WTC11 (cell line): ENCODE data around the gene PI4KA. TPM values are rescaled to one million over a fixed set of nuclear protein-coding genes. Genes with fewer than 3 reads are reported as not detected.

Experiments
- ATAC-seq: fragments of 200-7000 bp; cut with Tn5 transposase; 2 replicates; pipeline ENCODE4 v1.10.0; 2021; ENCODE audit warnings: mild to moderate bottlenecking, moderate library complexity
- CTCF ChIA-PET: fragments of 300-600 bp; sonication (Branson Sonifier 250); formaldehyde crosslinking; loops from one replicate; lab custom pipeline; 2021; ENCODE audit warnings: antibody characterized with exemption; lab: Charles Lee
- POLR2A ChIA-PET: fragments of 350-600 bp; sonication (Branson Sonifier 250); formaldehyde crosslinking; loops from one replicate; lab custom pipeline; 2021; ENCODE audit warnings: antibody characterized with exemption; lab: Charles Lee
- DNase-seq: peaks from one replicate; pipeline ENCODE4 v3.0.0; 2021; ENCODE audit warnings: low spot score
- H3K27ac Mint-ChIP-seq: 2 replicates; pipeline ENCODE4 v1.8.0; 2021; ENCODE audit warnings: mixed read lengths
- H3K27me3 Mint-ChIP-seq: 2 replicates; pipeline ENCODE4 v1.8.0; 2021; ENCODE audit warnings: low read depth, mild to moderate bottlenecking, moderate library complexity, mixed read lengths
- H3K36me3 Mint-ChIP-seq: 2 replicates; pipeline ENCODE4 v1.8.0; 2021; ENCODE audit warnings: mixed read lengths
- H3K4me1 Mint-ChIP-seq: 2 replicates; pipeline ENCODE4 v1.8.0; 2022; ENCODE audit warnings: mixed read lengths
- H3K4me3 Mint-ChIP-seq: 2 replicates; pipeline ENCODE4 v1.8.0; 2021; ENCODE audit warnings: mild to moderate bottlenecking, moderate library complexity, mixed read lengths
- H3K9me3 Mint-ChIP-seq: 2 replicates; pipeline ENCODE4 v1.8.0; 2021; ENCODE audit warnings: mixed read lengths
- CREM ChIP-seq: sonication (generic); formaldehyde crosslinking; IDR thresholded peaks from 2 replicates; pipeline ENCODE4 v1.8.1; 2022; ENCODE audit warnings: mild to moderate bottlenecking, missing genetic modification reagents, moderate library complexity
- ESRRA ChIP-seq: sonication (generic); formaldehyde crosslinking; IDR thresholded peaks from 2 replicates; pipeline ENCODE4 v1.8.1; 2022; ENCODE audit warnings: mild to moderate bottlenecking, missing genetic modification reagents, borderline replicate concordance
- GRHL2 ChIP-seq: fragments of 250-450 bp; sonication (Bioruptor Pico); IDR thresholded peaks from 2 replicates; pipeline ENCODE4 v1.8.0; 2022; ENCODE audit warnings: mild to moderate bottlenecking, moderate library complexity; ENCODE audit not compliant: insufficient replicate concordance, severe bottlenecking
- GTF2I ChIP-seq: fragments of 250-450 bp; sonication (Bioruptor Pico); conservative IDR thresholded peaks from 2 replicates; pipeline ENCODE4 v1.4.0; 2021; ENCODE audit warnings: mild to moderate bottlenecking
- MXD4 ChIP-seq: fragments of 250-450 bp; sonication (Bioruptor Pico); IDR thresholded peaks from 2 replicates; pipeline ENCODE4 v1.8.0; 2021; ENCODE audit warnings: mild to moderate bottlenecking, moderate library complexity, borderline replicate concordance
- NR1H2 ChIP-seq: sonication (generic); formaldehyde crosslinking; IDR thresholded peaks from 2 replicates; pipeline ENCODE4 v1.9.0; 2021; ENCODE audit warnings: mild to moderate bottlenecking, moderate library complexity, missing genetic modification reagents
- SP1 ChIP-seq: sonication (generic); formaldehyde crosslinking; conservative IDR thresholded peaks from 2 replicates; pipeline ENCODE4 v1.8.1; 2022; ENCODE audit warnings: missing genetic modification reagents
- TCF7 ChIP-seq: sonication (generic); formaldehyde crosslinking; IDR thresholded peaks from 2 replicates; pipeline ENCODE4 v1.8.0; 2022; ENCODE audit warnings: mild to moderate bottlenecking, low read depth, missing genetic modification reagents, moderate library complexity
- ZNF121 ChIP-seq: sonication (generic); formaldehyde crosslinking; IDR thresholded peaks from 2 replicates; pipeline ENCODE4 v1.8.0; 2023; ENCODE audit warnings: missing genetic modification reagents
- ZNF317 ChIP-seq: sonication (generic); formaldehyde crosslinking; IDR thresholded peaks from 2 replicates; pipeline ENCODE4 v1.8.1; 2023; ENCODE audit warnings: low read depth, mild to moderate bottlenecking, moderate library complexity, missing genetic modification reagents, borderline replicate concordance
- ZNF416 ChIP-seq: fragments of 250-450 bp; sonication (Bioruptor Pico); IDR thresholded peaks from 2 replicates; pipeline ENCODE4 v1.9.0; 2021; ENCODE audit warnings: mild to moderate bottlenecking, inconsistent platforms
- total RNA-seq: library from RNA; stranded (reverse); gene quantifications from 3 replicates; pipeline ENCODE4 v1.2.3, GENCODE V29; 2021
- TF ChIP-seq, protein P1 (sequence below): sonication (generic); formaldehyde crosslinking; IDR thresholded peaks from 2 replicates; pipeline ENCODE4 v1.8.0; 2023; ENCODE audit warnings: mild to moderate bottlenecking, missing genetic modification reagents
- TF ChIP-seq, protein P2 (sequence below): sonication (generic); formaldehyde crosslinking; IDR thresholded peaks from 2 replicates; pipeline ENCODE4 v1.8.1; 2022; ENCODE audit warnings: low read depth, missing genetic modification reagents, borderline replicate concordance
- TF ChIP-seq, protein P3 (sequence below): sonication (generic); formaldehyde crosslinking; IDR thresholded peaks from 2 replicates; pipeline ENCODE4 v1.8.0; 2022; ENCODE audit warnings: mild to moderate bottlenecking, missing genetic modification reagents
- TF ChIP-seq, protein P4 (sequence below): fragments of 250-450 bp; sonication (Bioruptor Pico); IDR thresholded peaks from 2 replicates; pipeline ENCODE4 v2.1.2; 2022; ENCODE audit warnings: mild to moderate bottlenecking, moderate library complexity
- TF ChIP-seq, protein P5 (sequence below): sonication (generic); formaldehyde crosslinking; IDR thresholded peaks from 2 replicates; pipeline ENCODE4 v1.8.1; 2023; ENCODE audit warnings: mild to moderate bottlenecking, missing genetic modification reagents
- TF ChIP-seq, protein P6 (sequence below): sonication (generic); formaldehyde crosslinking; IDR thresholded peaks from 2 replicates; pipeline ENCODE4 v1.8.0; 2022; ENCODE audit warnings: mild to moderate bottlenecking, missing genetic modification reagents
- TF ChIP-seq, protein P7 (sequence below): fragments of 250-450 bp; sonication (Bioruptor Pico); IDR thresholded peaks from 2 replicates; pipeline ENCODE4 v1.9.0; 2021; ENCODE audit warnings: mild to moderate bottlenecking
- TF ChIP-seq, protein P8 (sequence below): sonication (generic); formaldehyde crosslinking; IDR thresholded peaks from 2 replicates; pipeline ENCODE4 v1.8.1; 2023; ENCODE audit warnings: mild to moderate bottlenecking, missing genetic modification reagents

Gene PI4KA
- total RNA-seq, 1 experiment from 2014 or later = 45.5 TPM

DNA sequence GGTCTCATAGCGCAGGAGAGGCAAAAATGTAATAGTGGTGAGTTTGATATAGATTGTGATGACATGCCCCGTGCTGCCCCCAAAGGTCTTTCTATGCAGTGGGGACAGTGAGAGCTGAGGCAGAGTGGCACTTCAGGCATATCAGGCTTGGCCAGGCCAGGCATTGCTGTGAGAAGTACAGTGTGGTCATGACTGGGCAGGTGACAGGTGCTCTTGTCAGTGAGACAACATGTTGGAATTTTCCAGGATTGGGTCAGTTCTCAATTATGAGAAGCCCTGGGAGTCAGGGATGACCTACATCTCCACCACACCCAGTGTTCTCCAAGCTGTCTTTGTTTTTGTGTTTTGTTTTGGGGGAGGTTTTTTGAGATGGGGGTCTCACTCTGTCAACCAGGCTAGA lies 3.9 kb upstream of the PI4KA start:
- Mint-ChIP-seq H3K4me1 (peaks cover 12% of the 10 kb centered on the region), H3K27ac (no peak overlapping the region), H3K9me3 (no peaks in the 10 kb centered on the region), H3K36me3 (no peaks in the 10 kb centered on the region), H3K27me3 (no peaks in the 10 kb centered on the region; the same call in 1 of the 2 replicates), H3K4me3 (no peak overlapping the region)
- ChIA-PET CTCF (interaction anchor here (1.0 kb wide), 1 partner anchor 23 kb away, joined by 3 read pairs; no protein-coding TSS in a partner anchor), POLR2A (no interaction called here)
- TF ChIP-seq CREM (CRISPR knock-in tag) (no peak), NR1H2 (no peak), TCF7 (CRISPR knock-in tag) (no peak), ESRRA (no peak), ZNF317 (CRISPR knock-in tag) (no peak), SP1 (no peak), ZNF416 (CRISPR knock-in tag) (no peak)
- TF ChIP-seq, protein P1, sequence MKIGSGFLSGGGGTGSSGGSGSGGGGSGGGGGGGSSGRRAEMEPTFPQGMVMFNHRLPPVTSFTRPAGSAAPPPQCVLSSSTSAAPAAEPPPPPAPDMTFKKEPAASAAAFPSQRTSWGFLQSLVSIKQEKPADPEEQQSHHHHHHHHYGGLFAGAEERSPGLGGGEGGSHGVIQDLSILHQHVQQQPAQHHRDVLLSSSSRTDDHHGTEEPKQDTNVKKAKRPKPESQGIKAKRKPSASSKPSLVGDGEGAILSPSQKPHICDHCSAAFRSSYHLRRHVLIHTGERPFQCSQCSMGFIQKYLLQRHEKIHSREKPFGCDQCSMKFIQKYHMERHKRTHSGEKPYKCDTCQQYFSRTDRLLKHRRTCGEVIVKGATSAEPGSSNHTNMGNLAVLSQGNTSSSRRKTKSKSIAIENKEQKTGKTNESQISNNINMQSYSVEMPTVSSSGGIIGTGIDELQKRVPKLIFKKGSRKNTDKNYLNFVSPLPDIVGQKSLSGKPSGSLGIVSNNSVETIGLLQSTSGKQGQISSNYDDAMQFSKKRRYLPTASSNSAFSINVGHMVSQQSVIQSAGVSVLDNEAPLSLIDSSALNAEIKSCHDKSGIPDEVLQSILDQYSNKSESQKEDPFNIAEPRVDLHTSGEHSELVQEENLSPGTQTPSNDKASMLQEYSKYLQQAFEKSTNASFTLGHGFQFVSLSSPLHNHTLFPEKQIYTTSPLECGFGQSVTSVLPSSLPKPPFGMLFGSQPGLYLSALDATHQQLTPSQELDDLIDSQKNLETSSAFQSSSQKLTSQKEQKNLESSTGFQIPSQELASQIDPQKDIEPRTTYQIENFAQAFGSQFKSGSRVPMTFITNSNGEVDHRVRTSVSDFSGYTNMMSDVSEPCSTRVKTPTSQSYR (CRISPR knock-in tag) = no peak
- TF ChIP-seq, protein P2, sequence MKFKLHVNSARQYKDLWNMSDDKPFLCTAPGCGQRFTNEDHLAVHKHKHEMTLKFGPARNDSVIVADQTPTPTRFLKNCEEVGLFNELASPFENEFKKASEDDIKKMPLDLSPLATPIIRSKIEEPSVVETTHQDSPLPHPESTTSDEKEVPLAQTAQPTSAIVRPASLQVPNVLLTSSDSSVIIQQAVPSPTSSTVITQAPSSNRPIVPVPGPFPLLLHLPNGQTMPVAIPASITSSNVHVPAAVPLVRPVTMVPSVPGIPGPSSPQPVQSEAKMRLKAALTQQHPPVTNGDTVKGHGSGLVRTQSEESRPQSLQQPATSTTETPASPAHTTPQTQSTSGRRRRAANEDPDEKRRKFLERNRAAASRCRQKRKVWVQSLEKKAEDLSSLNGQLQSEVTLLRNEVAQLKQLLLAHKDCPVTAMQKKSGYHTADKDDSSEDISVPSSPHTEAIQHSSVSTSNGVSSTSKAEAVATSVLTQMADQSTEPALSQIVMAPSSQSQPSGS (CRISPR knock-in tag) = no peak
- TF ChIP-seq, protein P3, sequence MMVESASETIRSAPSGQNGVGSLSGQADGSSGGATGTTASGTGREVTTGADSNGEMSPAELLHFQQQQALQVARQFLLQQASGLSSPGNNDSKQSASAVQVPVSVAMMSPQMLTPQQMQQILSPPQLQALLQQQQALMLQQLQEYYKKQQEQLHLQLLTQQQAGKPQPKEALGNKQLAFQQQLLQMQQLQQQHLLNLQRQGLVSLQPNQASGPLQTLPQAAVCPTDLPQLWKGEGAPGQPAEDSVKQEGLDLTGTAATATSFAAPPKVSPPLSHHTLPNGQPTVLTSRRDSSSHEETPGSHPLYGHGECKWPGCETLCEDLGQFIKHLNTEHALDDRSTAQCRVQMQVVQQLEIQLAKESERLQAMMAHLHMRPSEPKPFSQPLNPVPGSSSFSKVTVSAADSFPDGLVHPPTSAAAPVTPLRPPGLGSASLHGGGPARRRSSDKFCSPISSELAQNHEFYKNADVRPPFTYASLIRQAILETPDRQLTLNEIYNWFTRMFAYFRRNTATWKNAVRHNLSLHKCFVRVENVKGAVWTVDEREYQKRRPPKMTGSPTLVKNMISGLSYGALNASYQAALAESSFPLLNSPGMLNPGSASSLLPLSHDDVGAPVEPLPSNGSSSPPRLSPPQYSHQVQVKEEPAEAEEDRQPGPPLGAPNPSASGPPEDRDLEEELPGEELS (CRISPR knock-in tag) = no peak
- TF ChIP-seq, protein P4, sequence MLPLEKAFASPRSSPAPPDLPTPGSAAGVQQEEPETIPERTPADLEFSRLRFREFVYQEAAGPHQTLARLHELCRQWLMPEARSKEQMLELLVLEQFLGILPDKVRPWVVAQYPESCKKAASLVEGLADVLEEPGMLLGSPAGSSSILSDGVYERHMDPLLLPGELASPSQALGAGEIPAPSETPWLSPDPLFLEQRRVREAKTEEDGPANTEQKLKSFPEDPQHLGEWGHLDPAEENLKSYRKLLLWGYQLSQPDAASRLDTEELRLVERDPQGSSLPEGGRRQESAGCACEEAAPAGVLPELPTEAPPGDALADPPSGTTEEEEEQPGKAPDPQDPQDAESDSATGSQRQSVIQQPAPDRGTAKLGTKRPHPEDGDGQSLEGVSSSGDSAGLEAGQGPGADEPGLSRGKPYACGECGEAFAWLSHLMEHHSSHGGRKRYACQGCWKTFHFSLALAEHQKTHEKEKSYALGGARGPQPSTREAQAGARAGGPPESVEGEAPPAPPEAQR (CRISPR knock-in tag) = no peak
- TF ChIP-seq, protein P5, sequence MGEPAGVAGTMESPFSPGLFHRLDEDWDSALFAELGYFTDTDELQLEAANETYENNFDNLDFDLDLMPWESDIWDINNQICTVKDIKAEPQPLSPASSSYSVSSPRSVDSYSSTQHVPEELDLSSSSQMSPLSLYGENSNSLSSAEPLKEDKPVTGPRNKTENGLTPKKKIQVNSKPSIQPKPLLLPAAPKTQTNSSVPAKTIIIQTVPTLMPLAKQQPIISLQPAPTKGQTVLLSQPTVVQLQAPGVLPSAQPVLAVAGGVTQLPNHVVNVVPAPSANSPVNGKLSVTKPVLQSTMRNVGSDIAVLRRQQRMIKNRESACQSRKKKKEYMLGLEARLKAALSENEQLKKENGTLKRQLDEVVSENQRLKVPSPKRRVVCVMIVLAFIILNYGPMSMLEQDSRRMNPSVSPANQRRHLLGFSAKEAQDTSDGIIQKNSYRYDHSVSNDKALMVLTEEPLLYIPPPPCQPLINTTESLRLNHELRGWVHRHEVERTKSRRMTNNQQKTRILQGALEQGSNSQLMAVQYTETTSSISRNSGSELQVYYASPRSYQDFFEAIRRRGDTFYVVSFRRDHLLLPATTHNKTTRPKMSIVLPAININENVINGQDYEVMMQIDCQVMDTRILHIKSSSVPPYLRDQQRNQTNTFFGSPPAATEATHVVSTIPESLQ = no peak
- TF ChIP-seq, protein P6, sequence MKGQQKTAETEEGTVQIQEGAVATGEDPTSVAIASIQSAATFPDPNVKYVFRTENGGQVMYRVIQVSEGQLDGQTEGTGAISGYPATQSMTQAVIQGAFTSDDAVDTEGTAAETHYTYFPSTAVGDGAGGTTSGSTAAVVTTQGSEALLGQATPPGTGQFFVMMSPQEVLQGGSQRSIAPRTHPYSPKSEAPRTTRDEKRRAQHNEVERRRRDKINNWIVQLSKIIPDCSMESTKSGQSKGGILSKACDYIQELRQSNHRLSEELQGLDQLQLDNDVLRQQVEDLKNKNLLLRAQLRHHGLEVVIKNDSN (CRISPR knock-in tag) = no peak
- ATAC-seq (no peak), DNase-seq (no peak)

DNA sequence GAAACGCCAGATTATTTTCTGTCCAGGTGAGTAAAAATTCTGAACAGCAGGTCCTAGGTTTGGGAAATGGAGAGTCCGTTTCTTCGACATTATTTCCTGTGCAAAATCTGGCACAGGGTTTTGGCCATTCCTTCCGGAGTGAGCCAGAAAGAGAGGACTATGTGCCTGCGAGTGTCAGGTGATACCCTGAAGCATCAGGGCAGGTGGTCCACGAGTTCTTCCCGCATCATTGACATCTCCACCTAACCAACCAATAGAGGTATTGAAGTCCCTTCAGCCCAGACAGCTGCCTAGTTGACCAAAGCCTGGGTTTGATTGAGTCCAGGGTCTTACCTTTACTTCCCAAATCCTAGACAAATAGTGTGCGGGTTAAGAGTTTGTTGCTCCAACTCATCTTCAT lies 1.0 kb upstream of the PI4KA start:
- H3K36me3 Mint-ChIP-seq = no peaks in the 10 kb centered on the region
- CTCF ChIA-PET = interaction anchor here (0.6 to 1.9 kb wide), 5 partner anchors 8 to 118 kb away, joined by 3 to 8 read pairs (median 5); no protein-coding TSS in a partner anchor
- no peak for DNase-seq
- no peak for ATAC-seq
- peaks cover 22% of the 10 kb centered on the region for H3K4me1 Mint-ChIP-seq
- POLR2A ChIA-PET = no interaction called here
- peak overlapping the region; percentile 79 for H3K4me3 Mint-ChIP-seq
- no peak overlapping the region for H3K27ac Mint-ChIP-seq
- no peaks in the 10 kb centered on the region; the same call in 1 of the 2 replicates for H3K27me3 Mint-ChIP-seq
- no peaks in the 10 kb centered on the region for H3K9me3 Mint-ChIP-seq
- TF ChIP-seq, protein P7, sequence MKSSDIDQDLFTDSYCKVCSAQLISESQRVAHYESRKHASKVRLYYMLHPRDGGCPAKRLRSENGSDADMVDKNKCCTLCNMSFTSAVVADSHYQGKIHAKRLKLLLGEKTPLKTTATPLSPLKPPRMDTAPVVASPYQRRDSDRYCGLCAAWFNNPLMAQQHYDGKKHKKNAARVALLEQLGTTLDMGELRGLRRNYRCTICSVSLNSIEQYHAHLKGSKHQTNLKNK = no peak
- TF ChIP-seq, protein P8, sequence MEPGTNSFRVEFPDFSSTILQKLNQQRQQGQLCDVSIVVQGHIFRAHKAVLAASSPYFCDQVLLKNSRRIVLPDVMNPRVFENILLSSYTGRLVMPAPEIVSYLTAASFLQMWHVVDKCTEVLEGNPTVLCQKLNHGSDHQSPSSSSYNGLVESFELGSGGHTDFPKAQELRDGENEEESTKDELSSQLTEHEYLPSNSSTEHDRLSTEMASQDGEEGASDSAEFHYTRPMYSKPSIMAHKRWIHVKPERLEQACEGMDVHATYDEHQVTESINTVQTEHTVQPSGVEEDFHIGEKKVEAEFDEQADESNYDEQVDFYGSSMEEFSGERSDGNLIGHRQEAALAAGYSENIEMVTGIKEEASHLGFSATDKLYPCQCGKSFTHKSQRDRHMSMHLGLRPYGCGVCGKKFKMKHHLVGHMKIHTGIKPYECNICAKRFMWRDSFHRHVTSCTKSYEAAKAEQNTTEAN (CRISPR knock-in tag) = no peak
- TF ChIP-seq ESRRA = no peak
- TF ChIP-seq GRHL2 = no peak
- TF ChIP-seq GTF2I (CRISPR knock-in tag) = no peak
- no peak for TF ChIP-seq ZNF121 (CRISPR knock-in tag)
- TF ChIP-seq, protein P3 (CRISPR knock-in tag) = no peak
- TF ChIP-seq MXD4 = no peak
